K562 (cell line): ENCODE data around the gene COPS6. TPM values are rescaled to one million over a fixed set of nuclear protein-coding genes. Genes with fewer than 3 reads are reported as not detected.
A peak's percentile ranks its signal among the peaks of the same experiment; 100 is the strongest.

Experiments
- ARID2 ChIP-seq: fragments of 450-650 bp; IDR thresholded peaks from 2 replicates; pipeline ENCODE4 v1.6.1; 2017; ENCODE audit warnings: antibody characterized with exemption, mild to moderate bottlenecking
- COPS2 ChIP-seq: fragments of 450-650 bp; conservative IDR thresholded peaks from 2 replicates; pipeline ENCODE4 v1.6.1; 2016; ENCODE audit warnings: mild to moderate bottlenecking, moderate library complexity
- EP300 ChIP-seq: IDR thresholded peaks from 2 replicates; pipeline ENCODE4 v1.6.1; 2012; ENCODE audit warnings: low read length, improper control_type of control experiment
- GABPA ChIP-seq: fragments of 200-800 bp; sonication (Bioruptor generic); conservative IDR thresholded peaks from 2 replicates; pipeline ENCODE4 v1.6.1; 2016; ENCODE audit warnings: low read depth, missing genetic modification characterization, missing compliant biosample characterization
- GTF2E2 ChIP-seq: fragments of 200-800 bp; sonication (Bioruptor generic); IDR thresholded peaks from 2 replicates; pipeline ENCODE4 v1.6.1; 2016; ENCODE audit warnings: missing genetic modification characterization, missing compliant biosample characterization
- MXI1 ChIP-seq: IDR thresholded peaks from 2 replicates; pipeline ENCODE4 v1.6.1; 2011; ENCODE audit warnings: low read depth, mild to moderate bottlenecking, improper control_type of control experiment, low read length
- SMAD4 ChIP-seq: fragments of 250-450 bp; sonication (Bioruptor Pico); conservative IDR thresholded peaks from 2 replicates; pipeline ENCODE4 v1.8.0; 2021; ENCODE audit warnings: inconsistent platforms, mild to moderate bottlenecking, moderate library complexity
- SUPT5H ChIP-seq: fragments of 450-650 bp; IDR thresholded peaks from 2 replicates; pipeline ENCODE4 v1.6.1; 2016
- ZNF174 ChIP-seq: fragments of 250-450 bp; sonication (Bioruptor Pico); IDR thresholded peaks from 2 replicates; pipeline ENCODE4 v1.4.0; 2020; ENCODE audit warnings: mild to moderate bottlenecking
- polyA plus RNA-seq, 8 experiments: library from polyadenylated mRNA; depleted of rRNA in 4 of 8; stranded (reverse) in 5 of 8; unstranded in 3 of 8; fragments of >200 nt; fragmentation: Nextera tagmentation in 2 of 8; fragmentation: Illumina TruSeq in 1 of 8; extraction: Ambion mirVana in 2 of 8; extraction: Trizol in 1 of 8; gene quantifications; 2 replicates each; pipeline versions ENCODE4 v1.2.1 to v1.2.3, GENCODE V29; 2011 to 2014; ENCODE audit warnings: inconsistent platforms in 1 of 8, missing spikeins in 1 of 8
- total RNA-seq, 7 experiments: library from RNA; depleted of rRNA in 6 of 7; stranded (reverse); fragments of >200 nt in 6 of 7; fragmentation: Illumina TruSeq in 2 of 7; extraction: Trizol in 2 of 7; gene quantifications; 2 replicates each; pipeline versions ENCODE4 v1.2.1 to v1.2.3, GENCODE V29; 2011 to 2021; ENCODE audit warnings: low replicate concordance in 1 of 7
- TF ChIP-seq, protein P1 (sequence below): fragments of 450-650 bp; IDR thresholded peaks from 2 replicates; pipeline ENCODE4 v1.6.1; 2016
- TF ChIP-seq, protein P2 (sequence below), 2 experiments: fragments of 450-650 bp; conservative IDR thresholded peaks; 2 replicates each; pipeline ENCODE4 v1.6.1; 2017; ENCODE audit warnings: mild to moderate bottlenecking in 2 of 2, moderate library complexity in 2 of 2
- TF ChIP-seq, protein P3 (sequence below): fragments of 450-650 bp; formaldehyde crosslinking; IDR thresholded peaks from 2 replicates; pipeline ENCODE4 v1.4.0; 2020; ENCODE audit warnings: mild to moderate bottlenecking
- TF ChIP-seq, protein P4 (sequence below): fragments of 250-450 bp; sonication (Bioruptor Pico); IDR thresholded peaks from 2 replicates; pipeline ENCODE4 v1.5.0; 2022; ENCODE audit warnings: mild to moderate bottlenecking
- TF ChIP-seq, protein P5 (sequence below): sonication (generic); formaldehyde crosslinking; IDR thresholded peaks from 2 replicates; pipeline ENCODE4 v1.8.1; 2022; ENCODE audit warnings: missing genetic modification reagents

The COPS6 gene
- total and polyA plus RNA-seq, 9 of the 15 experiments (the other 6 are each of a cell fraction or from before 2014, with no cell fraction given) = 63.0 to 331 (median 168) TPM

DNA sequence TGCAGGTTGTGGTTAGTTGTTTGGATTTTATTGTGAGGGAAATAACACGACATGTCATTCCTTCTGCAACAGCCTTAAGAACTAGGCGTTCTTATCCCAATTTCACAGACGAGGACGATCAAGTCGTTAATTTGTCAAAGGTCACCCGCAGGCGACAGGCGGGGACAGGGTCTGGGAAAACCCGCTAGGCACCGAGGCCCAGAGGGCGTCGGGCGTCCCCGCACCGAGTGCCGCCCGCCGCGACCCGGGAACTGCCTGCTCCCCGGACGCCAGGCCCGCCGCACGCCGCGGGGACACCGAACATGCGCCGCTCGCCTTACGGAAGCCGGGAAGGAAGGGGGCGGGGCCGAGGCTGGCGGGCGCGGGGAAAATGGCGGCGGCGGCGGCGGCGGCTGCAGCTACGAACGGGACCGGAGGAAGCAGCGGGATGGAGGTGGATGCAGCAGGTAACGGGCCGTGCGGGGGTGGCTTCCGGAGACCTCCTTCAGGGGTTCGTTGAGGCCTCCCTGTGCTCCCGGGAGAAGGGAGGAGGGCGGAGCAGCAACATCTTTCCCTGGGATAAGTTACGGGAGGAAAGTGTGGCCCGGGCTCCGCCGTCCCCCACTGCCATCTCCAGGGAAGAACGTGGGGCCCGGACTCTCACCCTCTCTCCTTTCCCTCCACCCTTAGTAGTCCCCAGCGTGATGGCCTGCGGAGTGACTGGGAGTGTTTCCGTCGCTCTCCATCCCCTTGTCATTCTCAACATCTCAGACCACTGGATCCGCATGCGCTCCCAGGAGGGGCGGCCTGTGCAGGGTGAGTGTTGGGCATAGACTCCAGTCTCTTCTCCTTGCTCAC lies at the start of gene COPS6 (continued):
- peak; percentile 88 for TF ChIP-seq SUPT5H
- peak; percentile 78; the same call in 1 of the 2 replicates for TF ChIP-seq MXI1
- TF ChIP-seq EP300 = peak; percentile 42; the same call in 1 of the 2 replicates
- TF ChIP-seq, protein P1, sequence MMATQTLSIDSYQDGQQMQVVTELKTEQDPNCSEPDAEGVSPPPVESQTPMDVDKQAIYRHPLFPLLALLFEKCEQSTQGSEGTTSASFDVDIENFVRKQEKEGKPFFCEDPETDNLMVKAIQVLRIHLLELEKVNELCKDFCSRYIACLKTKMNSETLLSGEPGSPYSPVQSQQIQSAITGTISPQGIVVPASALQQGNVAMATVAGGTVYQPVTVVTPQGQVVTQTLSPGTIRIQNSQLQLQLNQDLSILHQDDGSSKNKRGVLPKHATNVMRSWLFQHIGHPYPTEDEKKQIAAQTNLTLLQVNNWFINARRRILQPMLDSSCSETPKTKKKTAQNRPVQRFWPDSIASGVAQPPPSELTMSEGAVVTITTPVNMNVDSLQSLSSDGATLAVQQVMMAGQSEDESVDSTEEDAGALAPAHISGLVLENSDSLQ = 0 out of 2 replicates have a peak, but pooled peaks have one; percentile 20
- peak; percentile 96 for TF ChIP-seq GTF2E2 (tag)
- TF ChIP-seq, protein P2, sequence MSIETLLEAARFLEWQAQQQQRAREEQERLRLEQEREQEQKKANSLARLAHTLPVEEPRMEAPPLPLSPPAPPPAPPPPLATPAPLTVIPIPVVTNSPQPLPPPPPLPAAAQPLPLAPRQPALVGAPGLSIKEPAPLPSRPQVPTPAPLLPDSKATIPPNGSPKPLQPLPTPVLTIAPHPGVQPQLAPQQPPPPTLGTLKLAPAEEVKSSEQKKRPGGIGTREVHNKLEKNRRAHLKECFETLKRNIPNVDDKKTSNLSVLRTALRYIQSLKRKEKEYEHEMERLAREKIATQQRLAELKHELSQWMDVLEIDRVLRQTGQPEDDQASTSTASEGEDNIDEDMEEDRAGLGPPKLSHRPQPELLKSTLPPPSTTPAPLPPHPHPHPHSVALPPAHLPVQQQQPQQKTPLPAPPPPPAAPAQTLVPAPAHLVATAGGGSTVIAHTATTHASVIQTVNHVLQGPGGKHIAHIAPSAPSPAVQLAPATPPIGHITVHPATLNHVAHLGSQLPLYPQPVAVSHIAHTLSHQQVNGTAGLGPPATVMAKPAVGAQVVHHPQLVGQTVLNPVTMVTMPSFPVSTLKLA (conservative IDR thresholded peaks at IDR 0.05) = peak; percentile 87 to 96
- TF ChIP-seq GABPA (tag) = peak; percentile 75
- TF ChIP-seq, protein P3, sequence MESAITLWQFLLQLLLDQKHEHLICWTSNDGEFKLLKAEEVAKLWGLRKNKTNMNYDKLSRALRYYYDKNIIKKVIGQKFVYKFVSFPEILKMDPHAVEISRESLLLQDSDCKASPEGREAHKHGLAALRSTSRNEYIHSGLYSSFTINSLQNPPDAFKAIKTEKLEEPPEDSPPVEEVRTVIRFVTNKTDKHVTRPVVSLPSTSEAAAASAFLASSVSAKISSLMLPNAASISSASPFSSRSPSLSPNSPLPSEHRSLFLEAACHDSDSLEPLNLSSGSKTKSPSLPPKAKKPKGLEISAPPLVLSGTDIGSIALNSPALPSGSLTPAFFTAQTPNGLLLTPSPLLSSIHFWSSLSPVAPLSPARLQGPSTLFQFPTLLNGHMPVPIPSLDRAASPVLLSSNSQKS (CRISPR knock-in tag) = 0 out of 2 replicates have a peak, but pooled peaks have one; percentile 55
- no peak for TF ChIP-seq COPS2
- TF ChIP-seq, protein P4, sequence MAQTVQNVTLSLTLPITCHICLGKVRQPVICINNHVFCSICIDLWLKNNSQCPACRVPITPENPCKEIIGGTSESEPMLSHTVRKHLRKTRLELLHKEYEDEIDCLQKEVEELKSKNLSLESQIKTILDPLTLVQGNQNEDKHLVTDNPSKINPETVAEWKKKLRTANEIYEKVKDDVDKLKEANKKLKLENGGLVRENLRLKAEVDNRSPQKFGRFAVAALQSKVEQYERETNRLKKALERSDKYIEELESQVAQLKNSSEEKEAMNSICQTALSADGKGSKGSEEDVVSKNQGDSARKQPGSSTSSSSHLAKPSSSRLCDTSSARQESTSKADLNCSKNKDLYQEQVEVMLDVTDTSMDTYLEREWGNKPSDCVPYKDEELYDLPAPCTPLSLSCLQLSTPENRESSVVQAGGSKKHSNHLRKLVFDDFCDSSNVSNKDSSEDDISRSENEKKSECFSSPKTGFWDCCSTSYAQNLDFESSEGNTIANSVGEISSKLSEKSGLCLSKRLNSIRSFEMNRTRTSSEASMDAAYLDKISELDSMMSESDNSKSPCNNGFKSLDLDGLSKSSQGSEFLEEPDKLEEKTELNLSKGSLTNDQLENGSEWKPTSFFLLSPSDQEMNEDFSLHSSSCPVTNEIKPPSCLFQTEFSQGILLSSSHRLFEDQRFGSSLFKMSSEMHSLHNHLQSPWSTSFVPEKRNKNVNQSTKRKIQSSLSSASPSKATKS (CRISPR knock-in tag) = no peak
- no peak for TF ChIP-seq ZNF174 (CRISPR knock-in tag)
- TF ChIP-seq, protein P5, sequence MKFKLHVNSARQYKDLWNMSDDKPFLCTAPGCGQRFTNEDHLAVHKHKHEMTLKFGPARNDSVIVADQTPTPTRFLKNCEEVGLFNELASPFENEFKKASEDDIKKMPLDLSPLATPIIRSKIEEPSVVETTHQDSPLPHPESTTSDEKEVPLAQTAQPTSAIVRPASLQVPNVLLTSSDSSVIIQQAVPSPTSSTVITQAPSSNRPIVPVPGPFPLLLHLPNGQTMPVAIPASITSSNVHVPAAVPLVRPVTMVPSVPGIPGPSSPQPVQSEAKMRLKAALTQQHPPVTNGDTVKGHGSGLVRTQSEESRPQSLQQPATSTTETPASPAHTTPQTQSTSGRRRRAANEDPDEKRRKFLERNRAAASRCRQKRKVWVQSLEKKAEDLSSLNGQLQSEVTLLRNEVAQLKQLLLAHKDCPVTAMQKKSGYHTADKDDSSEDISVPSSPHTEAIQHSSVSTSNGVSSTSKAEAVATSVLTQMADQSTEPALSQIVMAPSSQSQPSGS (CRISPR knock-in tag) = peak; percentile 88
- peak; percentile 89 for TF ChIP-seq SMAD4 (CRISPR knock-in tag)
- no peak for TF ChIP-seq ARID2
